K562 (cell line): ENCODE measurements around the gene IMPDH2. TPM values are rescaled to one million over a fixed set of nuclear protein-coding genes. Genes with fewer than 3 reads are reported as not detected.

Source experiments
- CBFA2T3 ChIP-seq: fragments of 450-650 bp; IDR thresholded peaks from 2 replicates; pipeline ENCODE4 v1.6.1; 2017
- CREM ChIP-seq: IDR thresholded peaks from 2 replicates; pipeline ENCODE4 v1.6.1; 2014; ENCODE audit warnings: antibody characterized with exemption, low read depth
- CXXC5 ChIP-seq: fragments of 250-450 bp; sonication (Bioruptor Pico); IDR thresholded peaks from 2 replicates; pipeline ENCODE4 v1.8.0; 2022; ENCODE audit warnings: inconsistent platforms, mild to moderate bottlenecking, moderate library complexity
- FIP1L1 ChIP-seq: fragments of 200-400 bp; formaldehyde crosslinking; IDR thresholded peaks from 2 replicates; pipeline ENCODE4 v1.6.1; 2018; ENCODE audit warnings: mild to moderate bottlenecking, low read depth, low read length; ENCODE audit not compliant: poor library complexity, severe bottlenecking
- HDAC3 ChIP-seq: fragments of 450-650 bp; IDR thresholded peaks from 2 replicates; pipeline ENCODE4 v1.6.1; 2018; ENCODE audit warnings: borderline replicate concordance, mild to moderate bottlenecking, moderate library complexity; ENCODE audit not compliant: partially characterized antibody
- KAT2B ChIP-seq: IDR thresholded peaks from one replicate; pipeline ENCODE4 v1.6.1; 2012; ENCODE audit warnings: low read depth, mild to moderate bottlenecking, control low read depth, inconsistent platforms, low read length, moderate library complexity
- MAFG ChIP-seq: fragments of 450-650 bp; conservative IDR thresholded peaks from 2 replicates; pipeline ENCODE4 v1.6.1; 2016; ENCODE audit warnings: missing genetic modification characterization, missing compliant biosample characterization
- NFYB ChIP-seq: IDR thresholded peaks from 2 replicates; pipeline ENCODE4 v1.6.1; 2011; ENCODE audit warnings: mild to moderate bottlenecking, moderate library complexity; ENCODE audit not compliant: insufficient read length; ENCODE audit errors: extremely low read depth
- NR4A1 ChIP-seq, 2 experiments: fragments of 250-450 bp in 1 of 2; fragments of 450-650 bp in 1 of 2; sonication (Bioruptor Pico) in 1 of 2; IDR thresholded peaks; 2 replicates each; pipeline versions ENCODE4 v1.4.0 to v1.6.1; 2016 to 2020; ENCODE audit warnings: mild to moderate bottlenecking in 2 of 2, missing compliant biosample characterization in 1 of 2, missing genetic modification characterization in 1 of 2, moderate library complexity in 1 of 2
- PTTG1 ChIP-seq: fragments of 450-650 bp; IDR thresholded peaks from 2 replicates; pipeline ENCODE4 v1.6.1; 2016; ENCODE audit warnings: low read depth, mild to moderate bottlenecking, missing genetic modification characterization, missing compliant biosample characterization
- SMARCA5 ChIP-seq: fragments of 450-650 bp; IDR thresholded peaks from 2 replicates; pipeline ENCODE4 v1.6.1; 2016
- SMC3 ChIP-seq: conservative IDR thresholded peaks from 2 replicates; pipeline ENCODE4 v1.6.1; 2011; ENCODE audit warnings: low read depth, low read length, improper control_type of control experiment; ENCODE audit not compliant: insufficient read depth
- SP1 ChIP-seq: sonication (generic); formaldehyde crosslinking; IDR thresholded peaks from 2 replicates; pipeline ENCODE4 v1.8.1; 2022; ENCODE audit warnings: mild to moderate bottlenecking, missing genetic modification reagents
- SUPT5H ChIP-seq: fragments of 450-650 bp; IDR thresholded peaks from 2 replicates; pipeline ENCODE4 v1.6.1; 2016
- ZC3H8 ChIP-seq: fragments of 450-650 bp; IDR thresholded peaks from 2 replicates; pipeline ENCODE4 v1.6.1; 2017
- ZNF197 ChIP-seq: fragments of 200-800 bp; sonication (Bioruptor generic); IDR thresholded peaks from 2 replicates; pipeline ENCODE4 v1.6.1; 2016; ENCODE audit warnings: low read depth, missing genetic modification characterization, missing compliant biosample characterization
- ZNF3 ChIP-seq: fragments of 250-450 bp; sonication (Bioruptor Pico); IDR thresholded peaks from 2 replicates; pipeline ENCODE4 v1.5.0; 2021; ENCODE audit warnings: mild to moderate bottlenecking, moderate library complexity
- ZNF408 ChIP-seq: fragments of 250-450 bp; sonication (Bioruptor Pico); IDR thresholded peaks from 2 replicates; pipeline ENCODE4 v1.4.0; 2020; ENCODE audit warnings: low read depth, mild to moderate bottlenecking, moderate library complexity
- ZSCAN29 ChIP-seq: fragments of 450-650 bp; IDR thresholded peaks from 2 replicates; pipeline ENCODE4 v1.6.1; 2017
- polyA plus RNA-seq, 8 experiments: library from polyadenylated mRNA; depleted of rRNA in 4 of 8; stranded (reverse) in 5 of 8; unstranded in 3 of 8; fragments of >200 nt; fragmentation: Nextera tagmentation in 2 of 8; fragmentation: Illumina TruSeq in 1 of 8; extraction: Ambion mirVana in 2 of 8; extraction: Trizol in 1 of 8; gene quantifications; 2 replicates each; pipeline versions ENCODE4 v1.2.1 to v1.2.3, GENCODE V29; 2011 to 2014; ENCODE audit warnings: inconsistent platforms in 1 of 8, missing spikeins in 1 of 8
- total RNA-seq, 7 experiments: library from RNA; depleted of rRNA in 6 of 7; stranded (reverse); fragments of >200 nt in 6 of 7; fragmentation: Illumina TruSeq in 2 of 7; extraction: Trizol in 2 of 7; gene quantifications; 2 replicates each; pipeline versions ENCODE4 v1.2.1 to v1.2.3, GENCODE V29; 2011 to 2021; ENCODE audit warnings: low replicate concordance in 1 of 7
- TF ChIP-seq, protein P1 (sequence below): sonication (generic); formaldehyde crosslinking; IDR thresholded peaks from 2 replicates; pipeline ENCODE4 v1.8.0; 2022; ENCODE audit warnings: missing genetic modification reagents, mild to moderate bottlenecking, moderate library complexity, borderline replicate concordance
- TF ChIP-seq, protein P2 (sequence below): fragments of 450-650 bp; IDR thresholded peaks from 2 replicates; pipeline ENCODE4 v1.6.1; 2018; ENCODE audit warnings: mild to moderate bottlenecking, low read depth; ENCODE audit not compliant: partially characterized antibody
- TF ChIP-seq, protein P3 (sequence below): fragments of 450-650 bp; formaldehyde crosslinking; IDR thresholded peaks from 2 replicates; pipeline ENCODE4 v1.4.0; 2020; ENCODE audit warnings: mild to moderate bottlenecking
- TF ChIP-seq, protein P4 (sequence below): fragments of 250-450 bp; sonication (Bioruptor Pico); IDR thresholded peaks from 2 replicates; pipeline ENCODE4 v1.5.0; 2021
- TF ChIP-seq, protein P5 (sequence below): IDR thresholded peaks from 2 replicates; pipeline ENCODE4 v1.6.1; 2012; ENCODE audit warnings: low read depth, low read length, improper control_type of control experiment, borderline replicate concordance

Gene IMPDH2
- total and polyA plus RNA-seq, 9 of the 15 experiments (the other 6 are each of a cell fraction or from before 2014, with no cell fraction given) = 318 to 507 (median 366) TPM

DNA sequence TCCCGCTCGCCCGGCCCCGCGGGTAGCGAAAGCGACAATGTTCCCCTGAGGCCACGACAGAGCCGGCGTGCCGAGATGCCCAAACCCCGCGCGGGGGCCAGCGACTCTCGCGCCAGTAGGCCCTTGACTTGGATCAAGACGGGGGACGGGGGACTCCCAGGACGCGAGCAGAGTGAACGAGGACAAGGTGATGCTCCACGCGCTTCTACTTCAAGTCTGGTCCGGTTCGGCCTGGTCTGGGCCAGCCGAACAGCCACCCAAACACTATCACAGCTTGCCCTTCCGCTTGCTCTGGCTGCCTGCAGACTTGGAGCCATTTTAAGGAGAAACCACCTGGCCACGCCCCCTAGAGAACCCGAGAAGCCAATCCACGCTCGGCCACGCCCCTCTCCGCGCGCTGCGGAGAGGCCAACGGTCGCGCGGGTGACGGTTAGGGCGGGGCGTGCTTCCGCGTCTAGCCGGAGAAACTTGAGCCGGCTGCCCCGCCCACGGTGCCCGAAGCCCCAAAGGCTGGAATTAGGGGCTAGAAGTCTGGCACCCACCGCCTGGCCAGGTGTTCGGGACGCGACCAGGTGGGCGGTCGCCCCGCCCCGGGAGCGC lies 7.9 kb downstream of the IMPDH2 start (continued):
- TF ChIP-seq PTTG1 (tag) (no peak), NFYB (no peak), NR4A1 (CRISPR knock-in tag; IDR thresholded peaks at IDR 0.05) (0 out of 2 replicates have a peak, but pooled peaks have one; percentile 35), NR4A1 (tag; IDR thresholded peaks at IDR 0.05) (no peak), CXXC5 (peak; percentile 68), ZNF408 (CRISPR knock-in tag) (no peak), ZNF197 (CRISPR knock-in tag) (no peak), ZSCAN29 (no peak), CREM (peak; percentile 93), CBFA2T3 (no peak), SUPT5H (peak; percentile 99), ZC3H8 (no peak), ZNF3 (no peak), SMC3 (no peak), KAT2B (no peak), FIP1L1 (peak; percentile 84), HDAC3 (no peak), SMARCA5 (no peak), SP1 (peak; percentile 79), MAFG (no peak)
- TF ChIP-seq, protein P1, sequence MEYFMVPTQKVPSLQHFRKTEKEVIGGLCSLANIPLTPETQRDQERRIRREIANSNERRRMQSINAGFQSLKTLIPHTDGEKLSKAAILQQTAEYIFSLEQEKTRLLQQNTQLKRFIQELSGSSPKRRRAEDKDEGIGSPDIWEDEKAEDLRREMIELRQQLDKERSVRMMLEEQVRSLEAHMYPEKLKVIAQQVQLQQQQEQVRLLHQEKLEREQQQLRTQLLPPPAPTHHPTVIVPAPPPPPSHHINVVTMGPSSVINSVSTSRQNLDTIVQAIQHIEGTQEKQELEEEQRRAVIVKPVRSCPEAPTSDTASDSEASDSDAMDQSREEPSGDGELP = peak; percentile 5; the same call in 1 of the 2 replicates
- TF ChIP-seq, protein P2, sequence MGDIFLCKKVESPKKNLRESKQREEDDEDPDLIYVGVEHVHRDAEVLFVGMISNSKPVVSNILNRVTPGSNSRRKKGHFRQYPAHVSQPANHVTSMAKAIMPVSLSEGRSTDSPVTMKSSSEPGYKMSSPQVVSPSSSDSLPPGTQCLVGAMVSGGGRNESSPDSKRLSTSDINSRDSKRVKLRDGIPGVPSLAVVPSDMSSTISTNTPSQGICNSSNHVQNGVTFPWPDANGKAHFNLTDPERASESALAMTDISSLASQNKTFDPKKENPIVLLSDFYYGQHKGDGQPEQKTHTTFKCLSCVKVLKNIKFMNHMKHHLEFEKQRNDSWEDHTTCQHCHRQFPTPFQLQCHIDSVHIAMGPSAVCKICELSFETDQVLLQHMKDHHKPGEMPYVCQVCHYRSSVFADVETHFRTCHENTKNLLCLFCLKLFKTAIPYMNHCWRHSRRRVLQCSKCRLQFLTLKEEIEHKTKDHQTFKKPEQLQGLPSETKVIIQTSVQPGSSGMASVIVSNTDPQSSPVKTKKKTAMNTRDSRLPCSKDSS = no peak
- TF ChIP-seq, protein P3, sequence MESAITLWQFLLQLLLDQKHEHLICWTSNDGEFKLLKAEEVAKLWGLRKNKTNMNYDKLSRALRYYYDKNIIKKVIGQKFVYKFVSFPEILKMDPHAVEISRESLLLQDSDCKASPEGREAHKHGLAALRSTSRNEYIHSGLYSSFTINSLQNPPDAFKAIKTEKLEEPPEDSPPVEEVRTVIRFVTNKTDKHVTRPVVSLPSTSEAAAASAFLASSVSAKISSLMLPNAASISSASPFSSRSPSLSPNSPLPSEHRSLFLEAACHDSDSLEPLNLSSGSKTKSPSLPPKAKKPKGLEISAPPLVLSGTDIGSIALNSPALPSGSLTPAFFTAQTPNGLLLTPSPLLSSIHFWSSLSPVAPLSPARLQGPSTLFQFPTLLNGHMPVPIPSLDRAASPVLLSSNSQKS (CRISPR knock-in tag) = no peak
- TF ChIP-seq, protein P4, sequence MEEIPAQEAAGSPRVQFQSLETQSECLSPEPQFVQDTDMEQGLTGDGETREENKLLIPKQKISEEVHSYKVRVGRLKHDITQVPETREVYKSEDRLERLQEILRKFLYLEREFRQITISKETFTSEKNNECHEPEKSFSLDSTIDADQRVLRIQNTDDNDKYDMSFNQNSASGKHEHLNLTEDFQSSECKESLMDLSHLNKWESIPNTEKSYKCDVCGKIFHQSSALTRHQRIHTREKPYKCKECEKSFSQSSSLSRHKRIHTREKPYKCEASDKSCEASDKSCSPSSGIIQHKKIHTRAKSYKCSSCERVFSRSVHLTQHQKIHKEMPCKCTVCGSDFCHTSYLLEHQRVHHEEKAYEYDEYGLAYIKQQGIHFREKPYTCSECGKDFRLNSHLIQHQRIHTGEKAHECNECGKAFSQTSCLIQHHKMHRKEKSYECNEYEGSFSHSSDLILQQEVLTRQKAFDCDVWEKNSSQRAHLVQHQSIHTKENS (CRISPR knock-in tag) = no peak
- TF ChIP-seq, protein P5, sequence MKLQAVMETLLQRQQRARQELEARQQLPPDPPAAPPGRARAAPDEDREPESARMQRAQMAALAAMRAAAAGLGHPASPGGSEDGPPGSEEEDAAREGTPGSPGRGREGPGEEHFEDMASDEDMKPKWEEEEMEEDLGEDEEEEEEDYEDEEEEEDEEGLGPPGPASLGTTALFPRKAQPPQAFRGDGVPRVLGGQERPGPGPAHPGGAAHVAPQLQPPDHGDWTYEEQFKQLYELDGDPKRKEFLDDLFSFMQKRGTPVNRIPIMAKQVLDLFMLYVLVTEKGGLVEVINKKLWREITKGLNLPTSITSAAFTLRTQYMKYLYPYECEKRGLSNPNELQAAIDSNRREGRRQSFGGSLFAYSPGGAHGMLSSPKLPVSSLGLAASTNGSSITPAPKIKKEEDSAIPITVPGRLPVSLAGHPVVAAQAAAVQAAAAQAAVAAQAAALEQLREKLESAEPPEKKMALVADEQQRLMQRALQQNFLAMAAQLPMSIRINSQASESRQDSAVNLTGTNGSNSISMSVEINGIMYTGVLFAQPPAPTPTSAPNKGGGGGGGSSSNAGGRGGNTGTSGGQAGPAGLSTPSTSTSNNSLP = no peak
